Stimulated activated CD4-positive, alpha-beta T cell treated with anti-CD3 and anti-CD28 coated beads, Interleukin-15, amount 100 ng/mL, for 24 hours (primary cell): ENCODE data around the gene RAD51.
"Not testable (repeated sequence)": the region's sequence is repeated elsewhere in the genome, so short reads cannot be mapped to it uniquely, and the experiment has no call there.

Experiments used
- DNase-seq: peaks from one replicate; pipeline ENCODE4 v3.0.0-alpha.2; 2020

Gene RAD51

GRCh38 chr15:40694688-40695468 is at the start of gene RAD51:
Gene RAD51 (plus strand): TSS chr15:40695174. CDS start chr15:40698759, 3,585 bp downstream.
- DNase-seq: peak; percentile 95

- DNase-seq: no peak
These were observed 47.5 kb upstream of the RAD51 start for GRCh38 chr15:40647523-40647922.

GRCh38 chr15:40650479-40650878 is 44.5 kb upstream of the RAD51 start:
- no peak for DNase-seq

DNA sequence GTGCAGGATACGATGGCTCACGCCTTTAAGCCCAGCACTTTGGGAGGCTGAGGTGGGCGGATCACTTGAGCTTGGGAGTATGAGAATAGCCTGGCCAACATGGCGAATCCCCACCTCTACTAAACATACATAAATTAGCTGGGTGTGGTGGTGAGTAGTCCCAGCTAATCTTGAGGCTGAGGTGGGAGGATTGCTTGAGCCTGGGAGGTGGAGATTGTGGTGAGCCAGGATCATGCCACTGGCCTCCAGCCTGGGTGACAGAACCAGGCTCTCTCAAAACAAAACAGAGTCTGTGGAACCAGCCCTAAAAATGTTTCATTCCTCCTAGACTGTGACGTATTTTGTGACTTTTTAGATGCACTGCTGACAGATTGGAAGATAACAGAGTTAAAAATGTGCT is 34.3 kb upstream of the RAD51 start:
- no peak for DNase-seq

DNA sequence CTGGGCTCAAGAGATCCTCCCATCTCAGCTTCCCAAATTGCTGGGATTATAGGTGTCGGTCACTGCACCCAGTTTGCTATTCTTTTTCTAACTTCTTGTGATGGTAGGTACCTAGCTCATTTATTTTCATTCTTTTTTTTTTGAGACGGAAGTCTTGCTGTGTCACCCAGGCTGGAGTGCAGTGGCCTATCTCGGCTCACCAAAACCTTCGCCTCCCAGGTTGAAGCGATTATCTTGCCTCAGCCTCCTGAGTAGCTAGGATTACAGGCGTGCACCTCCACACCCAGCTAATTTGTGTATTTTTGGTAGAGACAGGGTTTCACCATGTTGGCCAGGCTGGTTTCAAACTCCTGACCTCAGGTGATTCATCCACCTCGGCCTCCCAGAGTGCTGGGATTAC is 30.1 kb upstream of the RAD51 start:
- no peak for DNase-seq

GRCh38 chr15:40676290-40676689 is 18.7 kb upstream of the RAD51 start:
- not testable (repeated sequence) for DNase-seq

- DNase-seq: not testable (repeated sequence)
These were observed 18.1 kb upstream of the RAD51 start for GRCh38 chr15:40676906-40677305.

DNA sequence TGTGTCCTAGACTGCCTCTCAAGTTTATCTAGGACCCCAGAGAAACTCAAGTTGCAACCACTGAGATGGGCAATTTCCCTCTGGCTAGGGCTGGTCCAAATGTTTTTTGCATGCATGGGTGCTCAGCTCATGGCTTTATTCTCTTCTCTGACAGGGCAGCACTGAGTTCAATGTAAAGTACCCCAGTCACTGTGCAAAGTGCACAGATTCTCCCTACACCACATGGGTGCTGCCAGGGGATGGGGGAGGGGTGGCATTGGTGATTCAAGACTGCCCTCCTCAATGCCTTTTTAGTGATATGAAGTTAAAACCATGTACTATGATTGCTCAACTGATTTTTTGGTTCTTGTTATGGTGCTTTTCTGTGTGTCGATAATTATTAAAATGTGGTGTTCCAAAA is 14.8 kb upstream of the RAD51 start:
- no peak for DNase-seq

- DNase-seq: not testable (repeated sequence)
These were observed 14.0 kb upstream of the RAD51 start for GRCh38 chr15:40680959-40681358.

GRCh38 chr15:40684381-40684780 is 10.6 kb upstream of the RAD51 start:
- no peak for DNase-seq

DNA sequence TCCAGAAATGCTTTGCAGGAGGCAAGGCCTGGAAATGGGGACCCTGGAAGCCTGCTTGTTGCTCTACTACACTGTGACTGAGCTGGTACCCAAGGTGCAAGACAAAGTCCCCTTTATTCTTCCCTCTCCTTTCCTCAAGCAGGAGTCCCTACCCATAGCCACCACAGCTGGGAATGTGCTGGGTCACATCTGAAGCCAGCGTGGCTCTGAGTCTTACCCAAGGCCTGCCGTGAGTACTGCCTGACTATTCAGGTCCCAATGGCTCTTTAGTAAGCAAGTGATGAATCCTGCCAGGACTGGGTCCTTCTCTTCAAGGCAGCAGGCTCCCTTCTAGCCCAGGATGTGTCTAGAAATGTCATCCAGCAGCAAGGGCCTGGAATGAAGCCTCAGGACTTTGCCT is 9.6 kb upstream of the RAD51 start:
- DNase-seq: no peak

DNA sequence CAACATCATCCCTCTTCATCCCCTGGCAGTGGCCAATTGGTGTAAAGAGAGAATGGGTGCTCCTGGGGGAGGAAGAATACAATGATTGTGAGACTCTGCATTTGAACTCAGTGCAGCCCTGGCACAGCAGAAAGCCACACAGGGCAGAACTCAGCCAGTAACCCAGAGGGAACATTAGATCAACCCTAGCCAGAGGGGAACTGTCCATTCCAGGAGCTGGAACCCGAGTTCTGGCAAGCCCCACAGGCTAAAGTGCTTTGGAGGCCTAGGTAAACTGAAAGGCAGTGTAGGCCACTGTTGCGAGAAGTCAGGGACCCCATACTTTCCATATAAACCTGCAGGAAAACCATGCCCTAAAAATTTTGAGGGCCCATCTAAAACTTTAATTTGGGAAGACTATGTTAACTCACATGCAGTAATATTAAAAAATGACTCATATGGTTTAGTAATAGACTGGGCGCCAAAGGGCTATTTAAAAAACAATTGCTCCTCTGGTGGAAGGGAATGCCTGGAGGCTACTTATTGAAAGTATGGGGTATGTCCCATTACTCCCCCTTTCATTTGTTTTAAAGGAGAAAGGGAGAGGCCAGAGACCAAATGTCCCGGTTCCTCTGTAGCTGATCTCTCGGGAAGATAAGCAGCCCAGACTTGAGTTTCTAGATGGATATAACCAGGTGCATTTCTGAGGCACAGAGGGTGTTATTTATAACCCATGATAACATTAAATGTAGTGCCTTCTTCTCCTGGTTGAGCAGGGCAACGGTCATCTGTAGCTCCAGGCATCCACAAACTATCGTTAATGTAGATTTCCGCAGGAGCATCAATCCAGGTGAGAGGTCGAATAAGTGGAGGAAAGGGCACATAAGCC is 5.8 kb upstream of the RAD51 start:
- DNase-seq: no peak

DNA sequence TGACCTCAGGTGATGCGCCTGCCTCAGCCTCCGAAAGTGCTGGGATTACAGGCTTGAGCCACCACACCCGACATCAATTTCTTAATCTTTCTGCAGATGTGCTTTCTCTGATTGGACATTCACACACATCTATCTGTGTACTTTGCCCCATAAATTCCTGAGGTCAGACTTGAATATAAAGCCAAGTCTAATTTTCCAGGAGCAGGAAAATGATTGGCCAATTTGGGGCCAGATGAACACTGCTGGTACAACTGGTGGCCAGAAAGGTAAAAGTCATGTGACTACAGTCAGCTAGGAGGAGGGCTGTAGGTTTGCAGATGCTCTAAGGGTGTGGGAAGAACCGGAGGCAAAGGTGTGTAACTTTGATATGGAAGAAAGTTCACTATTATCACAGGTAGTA is 3.2 kb upstream of the RAD51 start:
- DNase-seq: no peak

DNA sequence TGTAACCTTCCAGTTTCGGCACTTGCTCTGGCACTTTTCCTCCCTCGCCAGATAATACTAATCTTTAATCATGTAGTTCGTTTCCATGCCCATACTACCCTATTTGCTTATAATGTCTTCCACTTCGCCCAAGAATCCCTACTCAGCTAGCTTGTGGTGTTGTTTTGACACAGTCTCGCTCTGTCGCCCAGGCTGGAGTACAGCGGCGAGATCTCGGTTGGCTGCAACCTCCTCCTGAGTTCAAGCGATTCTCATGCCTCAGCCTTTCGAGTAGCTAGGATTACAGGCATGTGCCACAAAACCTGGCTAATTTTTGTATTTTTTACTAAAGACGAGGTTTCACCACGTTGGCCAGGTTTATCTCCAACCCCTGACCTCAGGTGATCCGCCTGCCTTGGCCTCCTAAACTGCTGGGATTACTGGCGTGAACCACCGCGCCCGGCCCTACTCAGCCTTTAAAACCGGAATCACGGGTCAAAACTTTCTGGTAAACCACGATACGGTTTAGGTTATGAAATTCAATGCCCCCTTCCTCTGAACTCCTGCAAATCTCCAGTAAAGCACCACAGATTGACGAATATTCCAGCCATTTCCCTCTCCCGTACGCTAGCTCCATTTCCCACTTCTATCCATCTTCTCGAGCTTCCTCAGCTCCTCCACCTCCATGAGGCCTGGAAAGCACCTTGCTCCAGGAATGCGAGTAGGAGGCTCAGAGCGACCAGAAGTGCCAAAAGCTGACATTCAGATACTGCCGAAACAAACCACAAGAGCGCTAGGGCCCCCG is 878 bp upstream of the RAD51 start:
- peak; percentile 6 for DNase-seq

- no peak for DNase-seq
These were observed 506 bp downstream of the RAD51 start for GRCh38 chr15:40695469-40695890.

GRCh38 chr15:40696228-40696627 is 1.3 kb downstream of the RAD51 start:
- DNase-seq: no peak

GRCh38 chr15:40697916-40698315 is 2.9 kb downstream of the RAD51 start:
- DNase-seq: no peak

- no peak for DNase-seq
These were observed 7.1 kb downstream of the RAD51 start for GRCh38 chr15:40702077-40702476.

DNA sequence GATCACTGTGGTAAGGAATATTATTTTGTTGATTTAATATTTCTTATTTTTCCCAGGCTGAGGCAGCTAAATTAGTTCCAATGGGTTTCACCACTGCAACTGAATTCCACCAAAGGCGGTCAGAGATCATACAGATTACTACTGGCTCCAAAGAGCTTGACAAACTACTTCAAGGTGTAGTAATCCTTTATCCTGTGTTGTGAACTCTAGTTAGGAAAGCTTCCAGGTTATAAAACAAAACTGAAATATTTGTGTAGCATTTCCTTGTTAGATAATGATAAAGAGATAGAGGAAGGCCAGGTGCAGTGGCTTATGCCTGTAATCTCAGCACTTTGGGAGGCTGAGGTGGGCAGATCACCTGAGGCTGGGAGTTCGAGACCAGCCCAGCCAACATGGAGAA is 11.1 kb downstream of the RAD51 start:
- no peak for DNase-seq

GRCh38 chr15:40714144-40714543 is 19.2 kb downstream of the RAD51 start:
- no peak for DNase-seq

DNA sequence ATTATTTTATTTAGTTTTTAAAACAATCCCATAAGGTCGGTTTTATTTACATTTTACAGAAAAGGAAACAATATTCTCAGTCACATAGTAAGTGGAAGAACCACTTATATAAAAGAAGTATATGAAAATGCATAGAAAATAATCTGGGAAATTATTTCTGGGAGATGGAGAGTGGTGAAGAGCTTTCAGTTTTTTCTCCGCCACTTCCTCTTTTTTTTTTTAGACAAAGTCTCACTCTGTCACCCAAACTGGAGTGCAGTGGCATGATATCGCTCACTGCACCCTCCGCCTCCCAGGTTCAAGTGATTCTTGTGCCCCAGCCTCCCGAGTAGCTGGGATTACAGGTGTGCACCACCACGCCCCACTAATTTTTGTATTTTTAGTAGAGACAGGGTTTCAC is 21.2 kb downstream of the RAD51 start:
- DNase-seq: no peak

DNA sequence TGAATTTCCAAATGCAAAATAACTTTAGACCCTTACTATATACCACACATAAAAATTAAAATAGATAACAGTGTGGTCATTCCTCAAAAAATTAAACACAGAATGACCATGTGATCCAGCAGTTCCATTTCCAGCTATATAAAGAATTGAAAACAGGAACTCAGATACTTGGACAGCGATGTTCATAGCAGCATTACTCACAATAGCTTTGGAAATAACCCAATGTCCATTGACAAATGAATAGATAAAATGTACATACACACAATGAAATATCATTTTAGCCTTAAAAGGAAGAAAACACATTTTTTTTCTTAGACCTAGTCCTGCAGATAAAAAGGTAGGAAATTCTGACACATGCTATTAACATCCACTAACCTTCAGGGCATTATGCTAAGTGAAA is 26.7 kb downstream of the RAD51 start:
- DNase-seq: no peak

DNA sequence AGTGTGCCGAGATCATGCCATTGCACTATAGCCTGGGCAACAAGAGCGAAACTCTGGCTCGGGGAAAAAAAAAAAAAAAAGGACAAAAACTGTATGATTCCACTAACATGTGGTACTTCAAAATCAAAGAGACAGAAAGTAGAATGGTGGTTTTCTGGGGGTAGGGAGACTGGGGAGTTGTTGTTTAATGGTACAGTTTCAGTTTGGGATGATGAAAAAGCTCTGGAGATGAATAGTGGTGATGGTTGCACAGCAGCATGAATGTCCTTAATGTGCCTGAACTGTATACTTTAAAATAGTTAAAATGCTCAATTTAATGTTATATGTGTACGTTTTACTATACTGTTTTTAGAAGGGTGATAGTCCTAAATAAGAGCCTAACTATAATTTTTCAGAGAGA is 27.4 kb downstream of the RAD51 start:
- no peak for DNase-seq
